Progenitor cell of endocrine pancreas (in vitro differentiated cells): Measurements from ENCODE around the gene USF3. TPM values are rescaled to one million over a fixed set of nuclear protein-coding genes. Genes with fewer than 3 reads are reported as not detected.

Source experiments
- DNase-seq: peaks from one replicate; pipeline ENCODE4 v3.0.0; 2021; ENCODE audit warnings: low spot score; ENCODE audit not compliant: unreplicated experiment
- H3K27ac Mint-ChIP-seq: 2 replicates; pipeline ENCODE4 v1.8.0; 2021; ENCODE audit warnings: mild to moderate bottlenecking, moderate library complexity, mixed read lengths
- H3K27me3 Mint-ChIP-seq: 2 replicates; pipeline ENCODE4 v1.8.0; 2021; ENCODE audit warnings: mixed read lengths
- H3K36me3 Mint-ChIP-seq: 2 replicates; pipeline ENCODE4 v1.8.0; 2022; ENCODE audit warnings: mixed read lengths; ENCODE audit not compliant: insufficient read depth
- H3K4me1 Mint-ChIP-seq: 2 replicates; pipeline ENCODE4 v1.8.0; 2021; ENCODE audit warnings: low read depth, mixed read lengths
- H3K4me3 Mint-ChIP-seq: 2 replicates; pipeline ENCODE4 v1.8.0; 2021; ENCODE audit warnings: low read depth, mild to moderate bottlenecking, moderate library complexity, mixed read lengths
- H3K9me3 Mint-ChIP-seq: 2 replicates; pipeline ENCODE4 v1.8.0; 2021; ENCODE audit warnings: low read depth, mixed read lengths
- total RNA-seq: library from RNA; stranded (reverse); gene quantifications from 2 replicates; pipeline ENCODE4 v1.2.1, GENCODE V29; 2021
- TF ChIP-seq, protein P1 (sequence below): fragments of 200-600 bp; sonication (generic); IDR thresholded peaks from one replicate; pipeline ENCODE4 v1.5.0; 2021; ENCODE audit warnings: antibody characterized with exemption, mild to moderate bottlenecking; ENCODE audit not compliant: unreplicated experiment

Gene USF3
- total RNA-seq, 1 donor from 2014 or later: 22.3 TPM

DNA sequence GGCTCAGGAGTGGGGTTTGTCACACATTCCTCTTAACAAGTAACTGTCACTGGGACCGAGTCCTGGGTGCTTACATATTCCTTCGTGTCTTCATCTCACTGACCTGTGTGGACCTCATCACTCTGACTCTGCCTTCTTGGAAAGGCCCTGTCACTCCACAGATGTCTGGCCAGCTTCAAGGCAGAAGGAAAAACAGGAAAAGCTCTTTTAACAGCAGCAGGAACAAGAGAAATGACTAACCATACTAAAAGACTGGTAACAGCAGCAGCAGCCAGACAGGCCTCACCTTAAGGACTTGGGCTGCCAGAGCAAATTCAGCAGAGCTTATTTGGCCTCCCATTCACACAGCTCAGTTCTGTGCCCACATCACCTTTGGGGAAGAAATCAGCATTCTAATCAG, 68.1 kb downstream of the USF3 start:
- TF ChIP-seq, protein P1, sequence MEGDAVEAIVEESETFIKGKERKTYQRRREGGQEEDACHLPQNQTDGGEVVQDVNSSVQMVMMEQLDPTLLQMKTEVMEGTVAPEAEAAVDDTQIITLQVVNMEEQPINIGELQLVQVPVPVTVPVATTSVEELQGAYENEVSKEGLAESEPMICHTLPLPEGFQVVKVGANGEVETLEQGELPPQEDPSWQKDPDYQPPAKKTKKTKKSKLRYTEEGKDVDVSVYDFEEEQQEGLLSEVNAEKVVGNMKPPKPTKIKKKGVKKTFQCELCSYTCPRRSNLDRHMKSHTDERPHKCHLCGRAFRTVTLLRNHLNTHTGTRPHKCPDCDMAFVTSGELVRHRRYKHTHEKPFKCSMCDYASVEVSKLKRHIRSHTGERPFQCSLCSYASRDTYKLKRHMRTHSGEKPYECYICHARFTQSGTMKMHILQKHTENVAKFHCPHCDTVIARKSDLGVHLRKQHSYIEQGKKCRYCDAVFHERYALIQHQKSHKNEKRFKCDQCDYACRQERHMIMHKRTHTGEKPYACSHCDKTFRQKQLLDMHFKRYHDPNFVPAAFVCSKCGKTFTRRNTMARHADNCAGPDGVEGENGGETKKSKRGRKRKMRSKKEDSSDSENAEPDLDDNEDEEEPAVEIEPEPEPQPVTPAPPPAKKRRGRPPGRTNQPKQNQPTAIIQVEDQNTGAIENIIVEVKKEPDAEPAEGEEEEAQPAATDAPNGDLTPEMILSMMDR: no peak
- DNase-seq: no peak
- no peak overlapping the region for H3K27ac Mint-ChIP-seq
- peaks cover 32% of the 10 kb centered on the region for H3K27me3 Mint-ChIP-seq
- H3K36me3 Mint-ChIP-seq: no peaks in the 10 kb centered on the region
- no peaks in the 10 kb centered on the region for H3K9me3 Mint-ChIP-seq
- H3K4me1 Mint-ChIP-seq: no peaks in the 10 kb centered on the region
- H3K4me3 Mint-ChIP-seq: no peak overlapping the region

DNA sequence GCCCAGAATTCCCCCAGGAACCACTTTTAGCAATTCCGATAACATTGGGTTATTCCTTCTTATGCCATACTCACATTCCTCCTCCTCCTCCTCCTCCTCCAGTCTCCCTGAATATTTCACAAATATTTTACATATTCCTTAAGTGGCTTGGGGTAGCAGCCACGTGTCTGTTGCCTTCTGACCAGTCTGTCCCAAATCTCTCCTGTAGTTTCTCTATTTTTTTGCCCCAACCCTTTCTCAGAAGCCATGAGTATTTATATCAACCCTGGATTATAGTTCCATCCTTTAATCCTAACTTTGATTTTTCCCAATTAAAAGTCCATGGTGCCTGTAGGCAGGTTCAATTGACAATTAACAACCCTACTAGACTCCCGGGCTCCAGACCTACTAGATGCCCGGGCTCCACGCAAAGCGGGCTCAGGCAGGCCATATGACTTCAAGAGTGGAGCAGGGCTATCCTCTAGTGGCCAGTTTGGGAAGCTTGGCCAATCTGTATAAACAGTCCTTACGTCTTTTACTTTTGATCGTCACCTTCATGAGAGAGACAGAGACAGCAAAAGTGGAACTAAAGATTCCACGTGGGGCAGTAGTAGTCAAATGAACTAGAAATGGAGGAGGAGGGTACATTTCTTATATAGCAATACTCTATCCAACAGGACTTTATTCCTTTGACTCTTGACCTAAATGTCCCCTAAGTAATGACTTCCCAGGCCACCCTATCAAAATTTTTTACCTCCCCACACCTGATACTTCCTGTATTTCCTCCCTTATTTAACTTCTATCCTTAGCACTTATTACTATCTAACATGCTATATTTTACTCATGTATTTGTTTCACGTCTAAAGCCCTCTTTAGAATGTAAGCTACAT, 69.7 kb downstream of the USF3 start:
- H3K4me3 Mint-ChIP-seq: no peak overlapping the region
- no peaks in the 10 kb centered on the region for H3K9me3 Mint-ChIP-seq
- DNase-seq: peak; percentile 11
- no peak overlapping the region for H3K27ac Mint-ChIP-seq
- H3K4me1 Mint-ChIP-seq: no peaks in the 10 kb centered on the region
- TF ChIP-seq, protein P1: peak; percentile 93
- H3K36me3 Mint-ChIP-seq: no peaks in the 10 kb centered on the region
- H3K27me3 Mint-ChIP-seq: peaks cover 36% of the 10 kb centered on the region

DNA sequence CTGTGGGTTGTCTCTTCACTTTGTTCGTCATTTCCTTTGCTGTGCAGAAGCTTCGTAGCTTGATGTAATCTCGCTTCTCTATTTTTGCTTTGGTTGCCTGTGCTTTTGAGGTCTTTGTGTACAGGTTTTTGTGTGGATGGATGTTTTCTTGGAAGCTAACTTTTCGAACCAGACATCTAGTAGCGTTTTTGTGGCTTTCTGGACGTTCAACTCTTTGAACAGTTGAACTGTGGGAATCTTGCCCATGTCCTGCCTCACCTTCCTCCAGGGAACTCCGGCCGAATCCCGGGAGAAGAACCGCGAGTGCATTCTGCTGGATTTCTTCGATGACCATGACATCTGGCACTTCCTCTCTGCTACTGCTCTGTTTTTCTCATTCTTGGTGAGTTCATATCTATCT, 70.6 kb downstream of the USF3 start:
- Mint-ChIP-seq H3K36me3 (no peaks in the 10 kb centered on the region), H3K9me3 (no peaks in the 10 kb centered on the region), H3K4me3 (no peak overlapping the region), H3K27ac (no peak overlapping the region), H3K27me3 (peaks cover 40% of the 10 kb centered on the region), H3K4me1 (no peaks in the 10 kb centered on the region)
- no peak for DNase-seq
- TF ChIP-seq, protein P1: no peak

DNA sequence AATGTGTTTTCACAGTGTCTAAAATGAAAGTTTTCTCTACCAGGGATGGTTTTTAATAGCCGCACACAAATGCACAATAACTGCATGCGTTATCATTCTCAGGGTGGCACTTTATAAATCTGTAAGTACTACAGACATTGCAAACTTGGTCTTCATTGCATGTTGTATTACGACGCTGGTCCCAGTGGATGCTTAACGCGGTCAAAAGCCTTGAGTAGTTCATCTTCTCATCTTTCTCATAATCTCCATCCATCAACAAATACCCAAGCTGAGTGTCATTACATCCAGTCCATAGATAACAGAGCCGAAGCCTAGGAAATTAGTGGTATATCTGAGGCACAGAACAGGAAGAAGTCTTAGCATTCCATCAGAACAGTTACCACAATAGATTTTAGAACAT, 72.6 kb downstream of the USF3 start:
- Mint-ChIP-seq H3K36me3 (no peaks in the 10 kb centered on the region), H3K27ac (no peak overlapping the region), H3K9me3 (no peaks in the 10 kb centered on the region), H3K4me3 (no peak overlapping the region), H3K4me1 (no peaks in the 10 kb centered on the region), H3K27me3 (peaks cover 40% of the 10 kb centered on the region)
- DNase-seq: no peak
- TF ChIP-seq, protein P1: no peak

DNA sequence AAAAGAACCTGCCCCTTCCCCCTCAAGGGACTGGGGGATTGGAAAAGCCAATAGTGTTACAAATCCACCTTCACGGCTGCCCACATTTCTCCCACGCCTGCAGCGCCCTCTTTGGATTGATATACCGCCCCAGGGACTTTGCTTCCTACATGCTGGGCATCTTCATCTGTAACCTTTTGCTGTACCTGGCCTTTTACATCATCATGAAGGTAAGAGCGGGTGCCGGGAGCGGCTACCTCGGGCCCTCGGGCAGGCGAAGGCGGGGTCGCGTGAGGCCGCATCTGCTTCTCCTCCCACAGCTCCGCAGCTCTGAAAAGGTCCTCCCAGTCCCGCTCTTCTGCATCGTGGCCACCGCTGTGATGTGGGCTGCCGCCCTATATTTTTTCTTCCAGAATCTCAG, 73.1 kb downstream of the USF3 start:
- peaks cover 40% of the 10 kb centered on the region for H3K27me3 Mint-ChIP-seq
- TF ChIP-seq, protein P1: peak; percentile 28
- no peak overlapping the region for H3K4me3 Mint-ChIP-seq
- H3K36me3 Mint-ChIP-seq: no peaks in the 10 kb centered on the region
- H3K9me3 Mint-ChIP-seq: no peaks in the 10 kb centered on the region
- H3K27ac Mint-ChIP-seq: no peak overlapping the region
- H3K4me1 Mint-ChIP-seq: no peaks in the 10 kb centered on the region
- no peak for DNase-seq
